ENCODE measurements around the gene CFAP99.

DNA sequence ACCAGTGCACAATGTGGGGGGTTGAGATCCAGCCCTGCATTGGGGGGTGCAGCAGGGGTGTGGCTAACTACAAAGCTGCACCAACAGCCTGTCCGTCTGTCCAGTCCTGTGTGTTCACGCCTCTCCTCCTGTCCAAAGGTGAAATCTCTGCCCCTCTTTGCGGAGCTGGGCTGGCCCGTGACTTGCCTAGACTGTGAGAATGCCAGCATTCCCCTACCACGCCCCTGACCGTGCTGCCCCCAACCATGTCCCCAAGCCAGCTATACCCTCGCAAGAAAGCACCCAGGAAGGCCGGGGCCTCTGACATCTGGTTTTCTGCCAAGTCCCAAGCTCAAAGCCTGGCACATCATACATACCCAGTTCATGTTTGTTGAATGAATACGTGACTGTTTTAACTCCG lies 19.5 kb upstream of the CFAP99 start:
- TF ChIP-seq, protein P1, sequence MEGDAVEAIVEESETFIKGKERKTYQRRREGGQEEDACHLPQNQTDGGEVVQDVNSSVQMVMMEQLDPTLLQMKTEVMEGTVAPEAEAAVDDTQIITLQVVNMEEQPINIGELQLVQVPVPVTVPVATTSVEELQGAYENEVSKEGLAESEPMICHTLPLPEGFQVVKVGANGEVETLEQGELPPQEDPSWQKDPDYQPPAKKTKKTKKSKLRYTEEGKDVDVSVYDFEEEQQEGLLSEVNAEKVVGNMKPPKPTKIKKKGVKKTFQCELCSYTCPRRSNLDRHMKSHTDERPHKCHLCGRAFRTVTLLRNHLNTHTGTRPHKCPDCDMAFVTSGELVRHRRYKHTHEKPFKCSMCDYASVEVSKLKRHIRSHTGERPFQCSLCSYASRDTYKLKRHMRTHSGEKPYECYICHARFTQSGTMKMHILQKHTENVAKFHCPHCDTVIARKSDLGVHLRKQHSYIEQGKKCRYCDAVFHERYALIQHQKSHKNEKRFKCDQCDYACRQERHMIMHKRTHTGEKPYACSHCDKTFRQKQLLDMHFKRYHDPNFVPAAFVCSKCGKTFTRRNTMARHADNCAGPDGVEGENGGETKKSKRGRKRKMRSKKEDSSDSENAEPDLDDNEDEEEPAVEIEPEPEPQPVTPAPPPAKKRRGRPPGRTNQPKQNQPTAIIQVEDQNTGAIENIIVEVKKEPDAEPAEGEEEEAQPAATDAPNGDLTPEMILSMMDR (IDR thresholded peaks at IDR 0.05) = no peak
- no peak for TF ChIP-seq POLR2A (IDR thresholded peaks at IDR 0.05)
